GM19463 (cell line): ENCODE data around the gene UGT2B17.
"Not testable (repeated sequence)": the region's sequence is repeated elsewhere in the genome, so short reads cannot be mapped to it uniquely, and the experiment has no call there.

Source experiments
- ATAC-seq: cut with Tn5 transposase; IDR thresholded peaks from one replicate; pipeline ENCODE4 v1.9.1; 2021; ENCODE audit warnings: mild to moderate bottlenecking, moderate library complexity; ENCODE audit not compliant: unreplicated experiment

The UGT2B17 gene

GRCh38 chr4:68576272-68577125, at the start of gene UGT2B17:
TSS of gene UGT2B17 (minus strand) at chr4:68576322. CDS start at chr4:68568484, 7,838 bp downstream.
- ATAC-seq: no peak

DNA sequence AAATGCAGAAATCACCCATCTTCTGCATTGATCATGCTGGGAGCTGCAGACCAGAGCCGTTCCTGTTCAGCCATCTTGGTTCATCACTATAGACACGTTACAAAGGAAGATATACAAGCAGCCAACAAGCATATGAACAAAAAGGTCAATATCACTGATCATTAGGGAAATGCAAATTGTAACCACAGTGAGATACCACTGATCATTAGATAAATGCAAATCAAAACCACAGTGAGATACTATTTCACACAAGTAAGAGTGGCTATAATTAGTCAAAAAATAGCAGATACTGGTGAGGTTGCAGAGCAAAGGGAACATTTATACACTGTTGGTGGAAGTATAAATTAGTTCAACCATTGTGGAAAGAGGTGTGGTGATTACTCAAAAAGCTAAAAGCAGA, 46.6 kb upstream of the UGT2B17 start:
- not testable (repeated sequence) for ATAC-seq

GRCh38 chr4:68617003-68617698, 41.0 kb upstream of the UGT2B17 start:
- ATAC-seq: no peak

DNA sequence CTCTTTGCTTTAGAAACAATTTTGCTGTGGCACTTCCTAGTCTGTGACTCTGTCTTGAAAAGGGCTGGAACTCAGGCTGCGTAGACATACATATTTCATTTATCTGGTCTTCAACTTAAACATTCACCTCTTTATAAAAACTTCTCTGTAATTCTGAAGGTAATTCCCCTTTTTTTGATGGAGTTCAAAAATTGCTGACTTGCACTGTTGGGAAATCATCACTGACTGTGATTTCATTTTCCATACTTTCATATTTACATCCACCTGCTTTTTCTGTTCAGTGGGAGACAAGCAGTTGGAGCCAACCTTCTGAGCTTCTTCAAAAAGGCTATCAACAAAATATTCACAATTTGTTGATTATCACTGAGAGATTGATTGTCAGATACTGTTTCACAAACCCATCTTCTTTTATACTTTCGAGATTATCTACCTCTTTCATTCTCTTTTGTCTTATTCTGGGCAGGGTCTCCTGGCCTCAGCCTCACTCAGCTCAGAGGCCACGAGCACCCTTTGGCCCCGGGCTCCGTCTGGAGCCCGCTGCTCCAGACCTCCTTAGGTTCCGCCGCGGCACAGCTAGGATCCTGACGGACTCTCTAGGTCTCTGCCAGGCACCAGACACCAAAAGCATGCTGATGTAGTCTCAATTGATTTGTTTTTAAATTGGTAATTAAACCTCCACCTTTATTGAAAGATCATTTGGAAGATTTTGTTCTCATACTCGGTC, 39.7 kb upstream of the UGT2B17 start:
- no peak for ATAC-seq

DNA sequence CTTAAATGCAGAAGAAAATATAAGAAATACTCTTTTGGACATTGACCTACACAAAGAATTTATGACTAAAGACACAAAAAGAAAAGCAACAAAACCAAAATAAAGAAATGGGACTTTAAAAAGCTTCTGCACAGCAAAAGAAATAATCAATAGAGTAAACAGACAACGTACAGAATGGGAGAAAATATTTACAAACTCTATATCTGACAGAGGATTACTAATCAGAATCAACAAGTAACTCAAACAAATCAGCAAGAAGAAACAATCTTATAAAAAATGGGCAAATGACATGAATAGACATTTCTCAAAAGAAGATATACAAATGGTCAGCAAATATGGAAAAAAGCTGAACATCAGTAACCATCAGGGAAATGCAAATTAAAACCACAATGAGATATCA, 37.6 kb upstream of the UGT2B17 start:
- ATAC-seq: no peak

- no peak for ATAC-seq
Measured at GRCh38 chr4:68606240-68606639, 30.1 kb upstream of the UGT2B17 start.

DNA sequence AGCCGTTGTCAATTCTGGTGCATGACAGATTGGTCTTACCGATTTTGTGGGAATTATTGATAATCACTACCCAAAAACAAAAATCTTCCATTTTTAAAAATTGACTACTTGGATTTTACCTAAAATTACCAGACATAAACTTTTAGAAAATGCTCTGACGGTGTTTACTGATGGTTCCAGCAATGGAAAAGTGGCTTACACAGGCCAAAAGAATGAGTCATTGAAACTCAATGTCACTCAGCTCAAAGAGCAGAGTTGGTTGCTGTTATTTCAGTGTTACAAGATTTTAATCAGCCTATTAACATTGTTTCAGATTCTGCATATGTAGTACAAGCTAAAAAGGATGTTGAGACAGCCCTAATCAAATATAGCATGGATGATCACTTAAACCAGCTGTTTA, 23.0 kb upstream of the UGT2B17 start:
- no peak for ATAC-seq

GRCh38 chr4:68597482-68597881, 21.4 kb upstream of the UGT2B17 start:
- no peak for ATAC-seq

DNA sequence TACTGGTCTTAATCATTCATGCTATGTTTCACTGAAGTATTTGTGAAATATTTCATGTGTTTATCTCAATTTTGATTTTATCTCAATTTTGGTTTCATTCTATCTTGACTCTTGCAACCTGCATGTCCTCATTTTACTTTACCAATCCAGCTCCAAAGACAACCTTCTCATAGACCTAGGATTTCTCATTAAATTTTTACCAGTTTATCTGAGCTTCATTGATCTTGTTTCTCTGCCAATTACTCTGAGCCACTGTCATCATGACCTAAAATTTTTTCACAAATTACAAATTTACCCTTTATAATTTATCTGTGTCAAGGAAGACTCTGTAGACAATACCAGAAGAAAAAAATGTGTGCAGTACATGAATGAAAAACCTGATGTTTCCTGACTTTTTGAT, 18.6 kb upstream of the UGT2B17 start:
- ATAC-seq: no peak

DNA sequence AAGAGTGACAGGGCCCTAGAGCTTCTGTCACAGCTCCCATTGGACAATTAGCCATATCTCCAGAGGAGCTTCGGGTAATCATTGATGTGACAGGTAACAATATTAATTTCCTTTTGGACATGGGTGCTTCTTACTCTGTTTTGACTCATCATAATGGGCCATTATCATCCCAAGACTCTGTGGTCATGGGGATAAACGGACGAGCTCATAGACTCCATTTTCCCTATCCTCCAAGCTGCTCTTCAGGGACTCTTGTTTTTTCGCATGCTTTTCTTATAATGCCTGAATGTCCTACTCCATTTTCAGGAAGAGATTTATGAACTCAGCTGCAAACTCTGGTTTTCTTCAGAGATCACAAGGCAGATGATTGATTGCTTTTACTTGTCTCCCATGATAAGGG, 17.0 kb upstream of the UGT2B17 start:
- ATAC-seq: no peak

DNA sequence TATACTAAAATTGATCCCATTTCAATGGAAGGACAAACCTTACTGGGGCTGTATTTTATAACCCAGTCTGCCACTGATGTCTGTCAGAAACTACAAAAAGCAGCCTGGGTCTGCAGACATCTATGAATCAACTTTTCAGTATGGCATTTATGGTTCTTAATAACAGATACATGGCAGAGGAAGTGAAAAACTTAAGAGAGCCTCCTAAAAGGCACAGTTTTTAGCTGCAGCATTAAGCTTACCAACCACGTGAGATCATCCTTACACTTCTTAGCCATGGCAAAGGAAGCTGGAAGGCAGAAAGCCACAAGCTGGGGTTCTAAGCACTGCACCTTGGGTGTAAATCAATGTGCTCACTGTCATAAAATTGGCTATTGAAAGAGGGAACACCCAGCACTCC, 16.6 kb upstream of the UGT2B17 start:
- ATAC-seq: no peak

DNA sequence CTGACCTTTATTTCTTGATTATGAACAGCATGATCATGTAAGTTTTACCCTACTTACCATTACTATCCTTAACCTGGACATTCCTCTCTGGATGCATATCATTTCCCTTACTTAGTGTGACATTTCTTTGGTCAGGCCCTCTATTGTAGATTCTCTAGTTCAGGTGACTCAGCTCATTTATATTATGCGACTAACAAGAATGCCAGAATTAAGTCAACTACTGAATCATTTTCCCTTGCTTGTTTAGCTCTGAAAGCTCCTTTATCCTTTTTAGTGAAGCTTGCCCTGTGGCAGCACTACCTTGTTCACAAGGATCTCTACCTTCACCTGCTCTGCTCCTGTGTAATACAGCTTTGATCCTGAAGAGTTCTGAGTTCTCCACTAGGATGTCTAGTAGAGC, 15.1 kb upstream of the UGT2B17 start:
- no peak for ATAC-seq

DNA sequence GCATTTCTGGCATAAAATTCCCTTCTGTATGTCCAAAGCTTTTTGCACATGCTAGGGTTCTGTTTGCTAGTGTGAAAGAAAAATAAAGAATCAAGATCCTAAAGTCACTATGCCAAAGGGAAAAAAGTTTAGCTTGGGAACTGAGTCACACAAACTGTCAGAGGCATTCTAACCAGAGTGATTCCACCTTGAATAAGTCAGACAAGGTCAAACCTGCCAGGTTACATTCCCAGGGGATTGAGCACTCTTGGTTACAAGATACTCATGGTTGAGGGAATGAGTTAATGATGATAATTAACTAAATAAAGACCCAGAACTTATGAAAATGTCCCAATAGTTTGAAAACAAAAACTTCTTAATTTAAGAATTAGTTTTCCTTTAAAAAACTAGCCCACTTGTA, 13.7 kb upstream of the UGT2B17 start:
- ATAC-seq: no peak

DNA sequence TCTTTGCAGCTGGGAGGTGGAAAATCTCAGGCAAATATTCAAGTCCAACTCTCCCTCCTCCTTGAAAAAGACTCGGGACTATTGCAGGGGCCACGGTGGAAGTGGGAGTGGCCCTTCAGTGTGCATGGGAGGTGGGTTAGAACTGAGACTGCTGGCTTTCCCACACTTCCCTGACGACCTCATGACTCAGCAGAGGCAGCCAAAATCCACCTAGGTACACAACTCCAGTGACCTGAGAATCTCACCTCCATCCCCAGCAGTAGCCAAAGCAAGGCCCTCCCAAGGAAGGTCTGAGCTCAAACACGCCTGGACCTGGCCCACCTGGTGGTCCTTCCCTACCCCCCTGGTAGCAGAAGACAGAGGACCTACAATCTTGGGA, 6.2 kb upstream of the UGT2B17 start:
- no peak for ATAC-seq

GRCh38 chr4:68581383-68582338, 5.5 kb upstream of the UGT2B17 start:
- ATAC-seq: no peak

DNA sequence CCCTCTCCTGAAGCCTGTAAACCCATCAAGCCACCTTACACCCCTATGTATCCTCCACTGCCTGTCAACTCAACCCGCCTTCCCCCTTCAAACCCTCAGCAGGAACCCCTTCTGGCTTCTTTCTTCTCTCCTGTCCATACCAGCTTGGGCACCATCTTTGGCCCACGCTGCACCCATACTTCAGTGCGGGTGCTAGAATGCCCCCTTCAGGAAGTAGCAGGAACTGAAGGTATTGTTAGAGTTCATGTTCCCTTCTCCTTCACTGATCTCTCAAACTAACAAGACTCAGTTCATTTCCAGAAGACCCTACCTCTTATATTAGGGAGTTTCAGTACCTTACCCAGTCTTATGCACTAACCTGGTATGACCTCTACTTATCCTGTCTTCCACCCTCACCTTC, 1.5 kb upstream of the UGT2B17 start:
- ATAC-seq: no peak

GRCh38 chr4:68575636-68576035, 486 bp downstream of the UGT2B17 start:
- ATAC-seq: not testable (repeated sequence)

GRCh38 chr4:68575081-68575480, 1.0 kb downstream of the UGT2B17 start:
- no peak for ATAC-seq

- no peak for ATAC-seq
Measured at GRCh38 chr4:68572653-68573170, 3.4 kb downstream of the UGT2B17 start.

- no peak for ATAC-seq
Measured at GRCh38 chr4:68570122-68570507, 6.0 kb downstream of the UGT2B17 start.
